HEK293 (cell line): ENCODE data around the gene SEMA4B.

ENCODE experiments used
- CTCF ChIA-PET: fragments of 350-600 bp; formaldehyde crosslinking; extraction: SDS; loops from one replicate; lab custom pipeline; 2021; ENCODE audit warnings: antibody characterized with exemption; lab: Yijun Ruan, JAX
- POLR2A ChIA-PET: fragments of 300-600 bp; formaldehyde crosslinking; extraction: SDS; loops from one replicate; lab custom pipeline; 2020; ENCODE audit warnings: antibody characterized with exemption, inconsistent platforms; lab: Yijun Ruan, JAX
- H3K27ac ChIP-seq: fragments of 200-500 bp; sonication (Bioruptor generic); 2 replicates; pipeline ENCODE4 v1.5.1; 2014; ENCODE audit warnings: low read depth, low read length, control low read depth, inconsistent platforms; ENCODE audit errors: extremely low read depth
- H3K36me3 ChIP-seq, 2 experiments: fragments of 200-500 bp in 1 of 2; sonication (Bioruptor generic) in 1 of 2; 1 replicate in 1 of 2; 2 replicates in 1 of 2; pipeline ENCODE4 v1.5.1; 2014 to 2017; ENCODE audit warnings: inconsistent platforms in 2 of 2, low read length in 2 of 2; ENCODE audit not compliant: control insufficient read depth in 2 of 2, insufficient read depth in 1 of 2
- H3K4me1 ChIP-seq: fragments of 200-500 bp; sonication (Bioruptor generic); 2 replicates; pipeline ENCODE4 v1.5.1; 2014; ENCODE audit warnings: mild to moderate bottlenecking, low read length, inconsistent platforms; ENCODE audit not compliant: control insufficient read depth, insufficient read depth
- H3K4me3 ChIP-seq: 2 replicates; pipeline ENCODE4 v1.5.1; 2011; ENCODE audit warnings: low read depth, mild to moderate bottlenecking, control low read depth, low read length, moderate library complexity
- H3K9me3 ChIP-seq: fragments of 200-500 bp; sonication (Bioruptor generic); 2 replicates; pipeline ENCODE4 v1.5.1; 2014; ENCODE audit warnings: low read depth, low read length, inconsistent platforms; ENCODE audit not compliant: control insufficient read depth, insufficient read depth
- GLI2 ChIP-seq: fragments of 450-650 bp; formaldehyde crosslinking; IDR thresholded peaks from 2 replicates; pipeline ENCODE4; 2017; ENCODE audit warnings: missing biosample characterization, missing genetic modification characterization, low read depth, borderline replicate concordance
- GLIS1 ChIP-seq: fragments of 450-650 bp; formaldehyde crosslinking; IDR thresholded peaks from 2 replicates; pipeline ENCODE4 v1.5.1; 2016; ENCODE audit warnings: missing biosample characterization, missing genetic modification characterization
- MEIS1 ChIP-seq: sonication (generic); formaldehyde crosslinking; IDR thresholded peaks from 2 replicates; pipeline ENCODE4 v1.8.1; 2022; ENCODE audit warnings: missing genetic modification reagents, mild to moderate bottlenecking, borderline replicate concordance
- SCRT1 ChIP-seq: fragments of 450-650 bp; formaldehyde crosslinking; IDR thresholded peaks from 2 replicates; pipeline ENCODE4 v1.5.1; 2016; ENCODE audit warnings: missing biosample characterization, missing genetic modification characterization, borderline replicate concordance
- SP2 ChIP-seq: fragments of 450-650 bp; formaldehyde crosslinking; IDR thresholded peaks from 2 replicates; pipeline ENCODE4 v1.5.1; 2016; ENCODE audit warnings: missing biosample characterization, missing genetic modification characterization
- ZBTB20 ChIP-seq: fragments of 450-650 bp; formaldehyde crosslinking; IDR thresholded peaks from 2 replicates; pipeline ENCODE4 v1.5.1; 2016; ENCODE audit warnings: missing biosample characterization, missing genetic modification characterization
- ZIC2 ChIP-seq: fragments of 450-650 bp; formaldehyde crosslinking; IDR thresholded peaks from 2 replicates; pipeline ENCODE4 v1.5.1; 2016; ENCODE audit warnings: missing biosample characterization, missing genetic modification characterization
- ZNF202 ChIP-seq: fragments of 450-650 bp; formaldehyde crosslinking; IDR thresholded peaks from 2 replicates; pipeline ENCODE4 v1.5.1; 2016; ENCODE audit warnings: missing biosample characterization, missing genetic modification characterization, borderline replicate concordance
- ZNF221 ChIP-seq: fragments of 450-650 bp; formaldehyde crosslinking; IDR thresholded peaks from 2 replicates; pipeline ENCODE4 v1.5.1; 2017; ENCODE audit warnings: missing biosample characterization, missing genetic modification characterization, borderline replicate concordance
- ZNF248 ChIP-seq: fragments of 450-650 bp; formaldehyde crosslinking; IDR thresholded peaks from 2 replicates; pipeline ENCODE4 v1.5.1; 2017; ENCODE audit warnings: missing biosample characterization, missing genetic modification characterization
- ZNF292 ChIP-seq: fragments of 450-650 bp; formaldehyde crosslinking; IDR thresholded peaks from 2 replicates; pipeline ENCODE4 v1.5.1; 2016; ENCODE audit warnings: low read depth, missing biosample characterization, missing genetic modification characterization, borderline replicate concordance
- ZNF324 ChIP-seq: fragments of 450-650 bp; formaldehyde crosslinking; IDR thresholded peaks from 2 replicates; pipeline ENCODE4 v1.5.1; 2016; ENCODE audit warnings: missing biosample characterization, missing genetic modification characterization
- ZNF354C ChIP-seq: fragments of 450-650 bp; formaldehyde crosslinking; IDR thresholded peaks from 2 replicates; pipeline ENCODE4 v1.5.1; 2016; ENCODE audit warnings: missing biosample characterization, missing genetic modification characterization, low read depth, borderline replicate concordance
- ZNF37A ChIP-seq: fragments of 450-650 bp; IDR thresholded peaks from 2 replicates; pipeline ENCODE4 v1.5.1; 2018; ENCODE audit warnings: missing biosample characterization, missing genetic modification characterization
- TF ChIP-seq, protein P1 (sequence below): sonication (generic); formaldehyde crosslinking; IDR thresholded peaks from 2 replicates; pipeline ENCODE4 v1.8.1; 2022; ENCODE audit warnings: mild to moderate bottlenecking, moderate library complexity, missing genetic modification reagents
- TF ChIP-seq, protein P2 (sequence below): fragments of 450-650 bp; formaldehyde crosslinking; IDR thresholded peaks from 2 replicates; pipeline ENCODE4 v1.5.1; 2017; ENCODE audit warnings: missing biosample characterization, missing genetic modification characterization
- TF ChIP-seq, protein P3 (sequence below): fragments of 450-650 bp; formaldehyde crosslinking; IDR thresholded peaks from 2 replicates; pipeline ENCODE4 v1.5.1; 2016; ENCODE audit warnings: missing biosample characterization, missing genetic modification characterization
- TF ChIP-seq, protein P4 (sequence below): fragments of 450-650 bp; formaldehyde crosslinking; IDR thresholded peaks from 2 replicates; pipeline ENCODE4 v1.5.1; 2016; ENCODE audit warnings: missing biosample characterization, missing genetic modification characterization
- TF ChIP-seq, protein P5 (sequence below): fragments of 450-650 bp; formaldehyde crosslinking; IDR thresholded peaks from 2 replicates; pipeline ENCODE4 v1.5.1; 2016; ENCODE audit warnings: missing biosample characterization, missing genetic modification characterization, low read depth
- TF ChIP-seq, protein P6 (sequence below): fragments of 450-650 bp; formaldehyde crosslinking; IDR thresholded peaks from 2 replicates; pipeline ENCODE4 v1.5.1; 2017; ENCODE audit warnings: missing biosample characterization, missing genetic modification characterization

SEMA4B gene

DNA sequence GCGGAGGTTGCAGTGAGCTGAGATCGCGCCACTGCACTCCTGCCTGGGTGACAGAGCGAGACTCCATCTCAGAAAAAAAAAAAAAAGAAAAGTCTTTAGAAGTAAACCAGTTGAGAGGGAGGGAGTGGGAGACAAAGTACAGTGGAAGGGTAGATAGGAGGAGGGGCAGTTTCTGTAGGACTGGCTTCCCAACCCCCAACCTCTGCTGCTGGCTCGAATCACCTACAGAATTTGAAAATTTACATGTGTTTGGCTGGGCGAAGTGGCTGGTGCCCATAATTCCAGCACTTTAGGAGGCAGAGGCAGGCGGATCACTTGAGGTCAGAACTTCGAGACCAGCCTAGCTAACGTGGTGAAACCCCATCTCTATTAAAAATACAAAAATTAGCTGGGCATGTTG lies 24.1 kb upstream of the SEMA4B start:
- TF ChIP-seq, protein P1, sequence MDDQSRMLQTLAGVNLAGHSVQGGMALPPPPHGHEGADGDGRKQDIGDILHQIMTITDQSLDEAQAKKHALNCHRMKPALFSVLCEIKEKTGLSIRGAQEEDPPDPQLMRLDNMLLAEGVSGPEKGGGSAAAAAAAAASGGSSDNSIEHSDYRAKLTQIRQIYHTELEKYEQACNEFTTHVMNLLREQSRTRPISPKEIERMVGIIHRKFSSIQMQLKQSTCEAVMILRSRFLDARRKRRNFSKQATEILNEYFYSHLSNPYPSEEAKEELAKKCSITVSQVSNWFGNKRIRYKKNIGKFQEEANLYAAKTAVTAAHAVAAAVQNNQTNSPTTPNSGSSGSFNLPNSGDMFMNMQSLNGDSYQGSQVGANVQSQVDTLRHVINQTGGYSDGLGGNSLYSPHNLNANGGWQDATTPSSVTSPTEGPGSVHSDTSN (CRISPR knock-in tag): no peak
- no peak for TF ChIP-seq GLI2
- TF ChIP-seq ZNF324 (tag by site-specific recombination): no peak
- no peak for TF ChIP-seq MEIS1 (CRISPR knock-in tag)
- TF ChIP-seq, protein P2, sequence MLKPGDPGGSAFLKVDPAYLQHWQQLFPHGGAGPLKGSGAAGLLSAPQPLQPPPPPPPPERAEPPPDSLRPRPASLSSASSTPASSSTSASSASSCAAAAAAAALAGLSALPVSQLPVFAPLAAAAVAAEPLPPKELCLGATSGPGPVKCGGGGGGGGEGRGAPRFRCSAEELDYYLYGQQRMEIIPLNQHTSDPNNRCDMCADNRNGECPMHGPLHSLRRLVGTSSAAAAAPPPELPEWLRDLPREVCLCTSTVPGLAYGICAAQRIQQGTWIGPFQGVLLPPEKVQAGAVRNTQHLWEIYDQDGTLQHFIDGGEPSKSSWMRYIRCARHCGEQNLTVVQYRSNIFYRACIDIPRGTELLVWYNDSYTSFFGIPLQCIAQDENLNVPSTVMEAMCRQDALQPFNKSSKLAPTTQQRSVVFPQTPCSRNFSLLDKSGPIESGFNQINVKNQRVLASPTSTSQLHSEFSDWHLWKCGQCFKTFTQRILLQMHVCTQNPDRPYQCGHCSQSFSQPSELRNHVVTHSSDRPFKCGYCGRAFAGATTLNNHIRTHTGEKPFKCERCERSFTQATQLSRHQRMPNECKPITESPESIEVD (tag by site-specific recombination): no peak
- no peak for TF ChIP-seq GLIS1 (tag by site-specific recombination)
- TF ChIP-seq ZIC2: no peak
- TF ChIP-seq ZNF221: no peak
- TF ChIP-seq ZNF292: no peak
- TF ChIP-seq ZBTB20 (tag by site-specific recombination): no peak
- no peak for TF ChIP-seq ZNF202 (tag by site-specific recombination)
- TF ChIP-seq ZNF37A (tag by site-specific recombination): no peak
- no peak for TF ChIP-seq SCRT1
- TF ChIP-seq, protein P3, sequence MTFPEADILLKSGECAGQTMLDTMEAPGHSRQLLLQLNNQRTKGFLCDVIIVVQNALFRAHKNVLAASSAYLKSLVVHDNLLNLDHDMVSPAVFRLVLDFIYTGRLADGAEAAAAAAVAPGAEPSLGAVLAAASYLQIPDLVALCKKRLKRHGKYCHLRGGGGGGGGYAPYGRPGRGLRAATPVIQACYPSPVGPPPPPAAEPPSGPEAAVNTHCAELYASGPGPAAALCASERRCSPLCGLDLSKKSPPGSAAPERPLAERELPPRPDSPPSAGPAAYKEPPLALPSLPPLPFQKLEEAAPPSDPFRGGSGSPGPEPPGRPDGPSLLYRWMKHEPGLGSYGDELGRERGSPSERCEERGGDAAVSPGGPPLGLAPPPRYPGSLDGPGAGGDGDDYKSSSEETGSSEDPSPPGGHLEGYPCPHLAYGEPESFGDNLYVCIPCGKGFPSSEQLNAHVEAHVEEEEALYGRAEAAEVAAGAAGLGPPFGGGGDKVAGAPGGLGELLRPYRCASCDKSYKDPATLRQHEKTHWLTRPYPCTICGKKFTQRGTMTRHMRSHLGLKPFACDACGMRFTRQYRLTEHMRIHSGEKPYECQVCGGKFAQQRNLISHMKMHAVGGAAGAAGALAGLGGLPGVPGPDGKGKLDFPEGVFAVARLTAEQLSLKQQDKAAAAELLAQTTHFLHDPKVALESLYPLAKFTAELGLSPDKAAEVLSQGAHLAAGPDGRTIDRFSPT (tag by site-specific recombination): no peak
- no peak for TF ChIP-seq SP2
- TF ChIP-seq ZNF248 (tag by site-specific recombination): no peak
- TF ChIP-seq, protein P4, sequence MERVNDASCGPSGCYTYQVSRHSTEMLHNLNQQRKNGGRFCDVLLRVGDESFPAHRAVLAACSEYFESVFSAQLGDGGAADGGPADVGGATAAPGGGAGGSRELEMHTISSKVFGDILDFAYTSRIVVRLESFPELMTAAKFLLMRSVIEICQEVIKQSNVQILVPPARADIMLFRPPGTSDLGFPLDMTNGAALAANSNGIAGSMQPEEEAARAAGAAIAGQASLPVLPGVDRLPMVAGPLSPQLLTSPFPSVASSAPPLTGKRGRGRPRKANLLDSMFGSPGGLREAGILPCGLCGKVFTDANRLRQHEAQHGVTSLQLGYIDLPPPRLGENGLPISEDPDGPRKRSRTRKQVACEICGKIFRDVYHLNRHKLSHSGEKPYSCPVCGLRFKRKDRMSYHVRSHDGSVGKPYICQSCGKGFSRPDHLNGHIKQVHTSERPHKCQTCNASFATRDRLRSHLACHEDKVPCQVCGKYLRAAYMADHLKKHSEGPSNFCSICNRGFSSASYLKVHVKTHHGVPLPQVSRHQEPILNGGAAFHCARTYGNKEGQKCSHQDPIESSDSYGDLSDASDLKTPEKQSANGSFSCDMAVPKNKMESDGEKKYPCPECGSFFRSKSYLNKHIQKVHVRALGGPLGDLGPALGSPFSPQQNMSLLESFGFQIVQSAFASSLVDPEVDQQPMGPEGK (tag by site-specific recombination): no peak
- TF ChIP-seq, protein P5, sequence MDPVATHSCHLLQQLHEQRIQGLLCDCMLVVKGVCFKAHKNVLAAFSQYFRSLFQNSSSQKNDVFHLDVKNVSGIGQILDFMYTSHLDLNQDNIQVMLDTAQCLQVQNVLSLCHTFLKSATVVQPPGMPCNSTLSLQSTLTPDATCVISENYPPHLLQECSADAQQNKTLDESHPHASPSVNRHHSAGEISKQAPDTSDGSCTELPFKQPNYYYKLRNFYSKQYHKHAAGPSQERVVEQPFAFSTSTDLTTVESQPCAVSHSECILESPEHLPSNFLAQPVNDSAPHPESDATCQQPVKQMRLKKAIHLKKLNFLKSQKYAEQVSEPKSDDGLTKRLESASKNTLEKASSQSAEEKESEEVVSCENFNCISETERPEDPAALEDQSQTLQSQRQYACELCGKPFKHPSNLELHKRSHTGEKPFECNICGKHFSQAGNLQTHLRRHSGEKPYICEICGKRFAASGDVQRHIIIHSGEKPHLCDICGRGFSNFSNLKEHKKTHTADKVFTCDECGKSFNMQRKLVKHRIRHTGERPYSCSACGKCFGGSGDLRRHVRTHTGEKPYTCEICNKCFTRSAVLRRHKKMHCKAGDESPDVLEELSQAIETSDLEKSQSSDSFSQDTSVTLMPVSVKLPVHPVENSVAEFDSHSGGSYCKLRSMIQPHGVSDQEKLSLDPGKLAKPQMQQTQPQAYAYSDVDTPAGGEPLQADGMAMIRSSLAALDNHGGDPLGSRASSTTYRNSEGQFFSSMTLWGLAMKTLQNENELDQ (tag by site-specific recombination): no peak
- TF ChIP-seq, protein P6, sequence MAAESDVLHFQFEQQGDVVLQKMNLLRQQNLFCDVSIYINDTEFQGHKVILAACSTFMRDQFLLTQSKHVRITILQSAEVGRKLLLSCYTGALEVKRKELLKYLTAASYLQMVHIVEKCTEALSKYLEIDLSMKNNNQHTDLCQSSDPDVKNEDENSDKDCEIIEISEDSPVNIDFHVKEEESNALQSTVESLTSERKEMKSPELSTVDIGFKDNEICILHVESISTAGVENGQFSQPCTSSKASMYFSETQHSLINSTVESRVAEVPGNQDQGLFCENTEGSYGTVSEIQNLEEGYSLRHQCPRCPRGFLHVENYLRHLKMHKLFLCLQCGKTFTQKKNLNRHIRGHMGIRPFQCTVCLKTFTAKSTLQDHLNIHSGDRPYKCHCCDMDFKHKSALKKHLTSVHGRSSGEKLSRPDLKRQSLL (tag by site-specific recombination): no peak
- TF ChIP-seq ZNF354C (tag by site-specific recombination): no peak
- POLR2A ChIA-PET: no interaction called here
- Histone ChIP-seq H3K27ac (no peak overlapping the region), H3K9me3 (no peaks in the 10 kb centered on the region), H3K36me3 (no peaks in the 10 kb centered on the region), H3K4me3 (no peak overlapping the region), H3K4me1 (no peaks in the 10 kb centered on the region)
- CTCF ChIA-PET: interaction anchor here (0.7 kb wide), 1 partner anchor 9 kb away, joined by 4 read pairs; no protein-coding TSS in a partner anchor
